PC-3 (cell line): Measurements from ENCODE around the gene STAB2. TPM values are rescaled to one million over a fixed set of nuclear protein-coding genes. Genes with fewer than 3 reads are reported as not detected.

Source experiments
- ATAC-seq: fragments of 200-7000 bp; cut with Tn5 transposase; 2 replicates; pipeline ENCODE4 v1.9.1; 2020; ENCODE audit warnings: mild to moderate bottlenecking, moderate library complexity
- BruUV-seq: library from RNA; stranded (reverse); fragments of 400-500 nt; replicated peaks from 2 replicates; lab custom pipeline; 2021; lab: Mats Ljungman, UMichigan
- CTCF ChIA-PET: fragments of 300-600 bp; sonication (Branson Sonifier 250); formaldehyde crosslinking; loops from one replicate; lab custom pipeline; 2022; ENCODE audit warnings: antibody characterized with exemption; lab: Charles Lee
- POLR2A ChIA-PET: fragments of 300-600 bp; sonication (Branson Sonifier 250); formaldehyde crosslinking; loops from one replicate; lab custom pipeline; 2022; ENCODE audit warnings: antibody characterized with exemption; ENCODE audit not compliant: unreplicated experiment; lab: Charles Lee
- DNase-seq: peaks from one replicate; pipeline ENCODE4 v3.0.0-alpha.2; 2015
- H2AFZ ChIP-seq: fragments of 300-600 bp; sonication (generic); 2 replicates; pipeline ENCODE4 v1.6.0; 2016; ENCODE audit warnings: antibody characterized with exemption, low read length
- H3F3A ChIP-seq: fragments of 300-600 bp; sonication (generic); one replicate; pipeline ENCODE4 v1.6.0; 2017; ENCODE audit warnings: antibody characterized with exemption, low read length, control low read depth, mild to moderate bottlenecking; ENCODE audit not compliant: unreplicated experiment
- H3K27ac ChIP-seq: fragments of 300-600 bp; sonication (generic); 2 replicates; pipeline ENCODE4 v1.5.1; 2016; ENCODE audit warnings: mild to moderate bottlenecking, low read length
- H3K27me3 ChIP-seq: fragments of 300-600 bp; sonication (generic); 2 replicates; pipeline ENCODE4 v1.6.1; 2016; ENCODE audit warnings: low read length, mixed read lengths
- H3K36me3 ChIP-seq: fragments of 300-600 bp; sonication (generic); 2 replicates; pipeline ENCODE4 v1.6.1; 2016; ENCODE audit warnings: low read depth, mixed run types, low read length, mixed read lengths
- H3K4me1 ChIP-seq: fragments of 300-600 bp; sonication (generic); 2 replicates; pipeline ENCODE4 v1.5.1; 2016; ENCODE audit warnings: low read length; ENCODE audit not compliant: insufficient read depth
- H3K4me2 ChIP-seq: fragments of 300-600 bp; sonication (generic); 2 replicates; pipeline ENCODE4 v1.6.0; 2016; ENCODE audit warnings: low read length
- H3K4me3 ChIP-seq: fragments of 300-600 bp; sonication (generic); 2 replicates; pipeline ENCODE4 v1.5.1; 2016; ENCODE audit warnings: mild to moderate bottlenecking, low read length, mixed read lengths
- H3K79me2 ChIP-seq: fragments of 300-600 bp; sonication (generic); 2 replicates; pipeline ENCODE4 v1.6.1; 2017; ENCODE audit warnings: low read length, mixed read lengths
- H3K9ac ChIP-seq: fragments of 300-600 bp; sonication (generic); 2 replicates; pipeline ENCODE4 v1.6.0; 2016; ENCODE audit warnings: mild to moderate bottlenecking, low read length
- H3K9me2 ChIP-seq: fragments of 300-600 bp; sonication (generic); replicated peaks from 2 replicates; pipeline ENCODE4 v1.6.1; 2016; ENCODE audit warnings: mixed run types, low read length, mixed read lengths
- H3K9me3 ChIP-seq: fragments of 300-600 bp; sonication (generic); 2 replicates; pipeline ENCODE4 v1.6.1; 2016; ENCODE audit warnings: low read length, mixed read lengths
- H4K20me1 ChIP-seq: fragments of 300-600 bp; sonication (generic); 2 replicates; pipeline ENCODE4 v1.6.1; 2016; ENCODE audit warnings: low read length, mixed read lengths
- EZH2 ChIP-seq: fragments of 300-600 bp; sonication (generic); IDR thresholded peaks from one replicate; pipeline ENCODE4 v1.6.1; 2017; ENCODE audit warnings: antibody characterized with exemption, mild to moderate bottlenecking, low read length; ENCODE audit not compliant: unreplicated experiment
- EZH2phosphoT487 ChIP-seq: fragments of 300-600 bp; sonication (generic); IDR thresholded peaks from 2 replicates; pipeline ENCODE4 v1.6.1; 2018; ENCODE audit warnings: mild to moderate bottlenecking, antibody characterized with exemption, low read length, borderline replicate concordance
- intact Hi-C: fragments of 100-400 bp; cut with micrococcal nuclease; formaldehyde crosslinking; loops from 2 replicates; pipeline ENCODE4 v1.9.0; 2023
- total RNA-seq: library from RNA; depleted of rRNA; stranded (reverse); fragments of >200 nt; gene quantifications from 2 replicates; pipeline ENCODE4 v1.2.3, GENCODE V29; 2014
- TF ChIP-seq, protein P1 (sequence below): fragments of 300-600 bp; sonication (generic); conservative IDR thresholded peaks from 2 replicates; pipeline ENCODE4 v1.5.1; 2017; ENCODE audit warnings: antibody characterized with exemption, low read depth, mild to moderate bottlenecking, low read length

Gene STAB2
- total RNA-seq, 1 experiment from 2014 or later = not detected

DNA sequence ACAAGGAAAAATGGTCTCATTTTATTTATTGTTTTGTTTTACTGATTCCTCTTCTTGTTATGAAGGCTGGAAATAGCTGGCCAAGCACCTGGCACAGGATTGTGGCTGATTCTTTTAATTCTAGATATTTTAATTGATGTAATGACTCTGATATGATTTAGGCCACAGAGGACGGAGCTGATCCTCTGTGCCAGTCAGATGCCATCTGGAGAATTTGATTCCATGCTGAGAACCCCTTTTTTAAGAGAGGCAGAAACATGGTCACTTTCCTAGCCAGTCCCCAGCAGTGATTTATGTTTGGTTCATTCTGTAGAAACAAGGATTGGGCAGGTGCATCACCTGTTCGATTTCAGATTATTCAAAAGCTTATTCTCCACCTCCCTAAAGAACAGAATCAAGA is 77.6 kb downstream of the STAB2 start:
- no peaks in the 10 kb centered on the region for H3K9me3 ChIP-seq
- H3K27me3 ChIP-seq = peaks cover 74% of the 10 kb centered on the region
- TF ChIP-seq EZH2 = no peak
- TF ChIP-seq, protein P1, sequence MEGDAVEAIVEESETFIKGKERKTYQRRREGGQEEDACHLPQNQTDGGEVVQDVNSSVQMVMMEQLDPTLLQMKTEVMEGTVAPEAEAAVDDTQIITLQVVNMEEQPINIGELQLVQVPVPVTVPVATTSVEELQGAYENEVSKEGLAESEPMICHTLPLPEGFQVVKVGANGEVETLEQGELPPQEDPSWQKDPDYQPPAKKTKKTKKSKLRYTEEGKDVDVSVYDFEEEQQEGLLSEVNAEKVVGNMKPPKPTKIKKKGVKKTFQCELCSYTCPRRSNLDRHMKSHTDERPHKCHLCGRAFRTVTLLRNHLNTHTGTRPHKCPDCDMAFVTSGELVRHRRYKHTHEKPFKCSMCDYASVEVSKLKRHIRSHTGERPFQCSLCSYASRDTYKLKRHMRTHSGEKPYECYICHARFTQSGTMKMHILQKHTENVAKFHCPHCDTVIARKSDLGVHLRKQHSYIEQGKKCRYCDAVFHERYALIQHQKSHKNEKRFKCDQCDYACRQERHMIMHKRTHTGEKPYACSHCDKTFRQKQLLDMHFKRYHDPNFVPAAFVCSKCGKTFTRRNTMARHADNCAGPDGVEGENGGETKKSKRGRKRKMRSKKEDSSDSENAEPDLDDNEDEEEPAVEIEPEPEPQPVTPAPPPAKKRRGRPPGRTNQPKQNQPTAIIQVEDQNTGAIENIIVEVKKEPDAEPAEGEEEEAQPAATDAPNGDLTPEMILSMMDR = no peak
- no peak for TF ChIP-seq EZH2phosphoT487
- no peaks in the 10 kb centered on the region for H3K9me2 ChIP-seq
- no peak overlapping the region for H3K27ac ChIP-seq
- H3K4me3 ChIP-seq = no peak overlapping the region
- H3K9ac ChIP-seq = no peak overlapping the region
- H2AFZ ChIP-seq = no peak overlapping the region
- ATAC-seq (no peak), DNase-seq (no peak)
- no peaks in the 10 kb centered on the region for H4K20me1 ChIP-seq
- H3K4me1 ChIP-seq = no peaks in the 10 kb centered on the region
- H3K79me2 ChIP-seq = no peaks in the 10 kb centered on the region
- POLR2A ChIA-PET = no interaction called here
- H3F3A ChIP-seq = no peaks in the 10 kb centered on the region
- CTCF ChIA-PET = no interaction called here
- no peak overlapping the region for H3K4me2 ChIP-seq
- no peaks in the 10 kb centered on the region for H3K36me3 ChIP-seq
- intact Hi-C loops = no loop called here
- no TSS peak for BruUV-seq

DNA sequence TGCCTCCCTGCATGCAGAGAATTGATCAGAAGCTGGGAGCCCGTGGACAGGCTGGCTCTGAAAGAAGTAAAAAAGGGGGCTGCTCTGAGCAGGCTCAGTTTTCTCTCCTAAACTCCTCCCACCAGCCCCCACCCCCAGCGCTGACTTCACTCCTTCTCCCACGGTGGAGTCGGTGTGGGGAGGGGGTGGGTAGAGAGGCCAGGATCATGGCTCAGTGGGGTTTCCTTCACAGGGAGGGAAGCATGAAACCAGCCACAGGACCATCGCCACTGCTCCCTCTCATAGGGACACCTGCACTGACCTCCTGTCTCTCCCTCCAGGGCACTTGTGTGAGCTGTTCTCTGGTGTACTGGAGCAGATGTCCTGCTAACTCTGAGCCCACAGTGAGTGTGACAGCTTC is 78.9 kb downstream of the STAB2 start:
- DNase-seq = no peak
- CTCF ChIA-PET = no interaction called here

DNA sequence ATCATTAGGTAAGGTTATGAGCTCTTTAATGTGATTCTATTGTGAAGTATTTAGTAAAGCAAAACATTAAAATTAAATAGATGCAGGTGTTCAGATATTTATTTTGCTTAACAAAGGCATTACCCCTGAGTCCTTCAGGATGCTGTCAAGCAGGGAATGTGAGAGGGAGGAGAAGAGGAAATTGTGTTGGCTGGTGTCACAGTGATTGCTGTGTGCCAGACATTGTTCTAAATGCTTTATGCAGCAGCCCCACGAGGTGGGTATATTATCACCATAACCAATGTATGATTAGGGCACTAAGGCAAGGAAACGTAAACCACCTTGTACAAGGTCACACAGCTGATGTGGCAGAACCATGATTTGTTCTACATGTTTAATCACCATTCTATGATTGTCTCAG is 80.1 kb downstream of the STAB2 start:
- H3K4me2 ChIP-seq = no peak overlapping the region
- H2AFZ ChIP-seq = no peak overlapping the region
- TF ChIP-seq, protein P1 = no peak
- TF ChIP-seq EZH2 = no peak
- no peaks in the 10 kb centered on the region for H4K20me1 ChIP-seq
- ChIA-PET CTCF (no interaction called here), POLR2A (no interaction called here)
- H3F3A ChIP-seq = no peaks in the 10 kb centered on the region
- H3K4me3 ChIP-seq = no peak overlapping the region
- intact Hi-C loops = no loop called here
- H3K27ac ChIP-seq = no peak overlapping the region
- H3K9ac ChIP-seq = no peak overlapping the region
- H3K4me1 ChIP-seq = no peaks in the 10 kb centered on the region
- no TSS peak for BruUV-seq
- H3K9me3 ChIP-seq = no peaks in the 10 kb centered on the region
- no peaks in the 10 kb centered on the region for H3K9me2 ChIP-seq
- no peaks in the 10 kb centered on the region for H3K79me2 ChIP-seq
- ATAC-seq = no peak
- H3K27me3 ChIP-seq = peaks cover 49% of the 10 kb centered on the region
- no peaks in the 10 kb centered on the region for H3K36me3 ChIP-seq
- no peak for DNase-seq

More for the DNA sequence above, 78.9 kb downstream of the STAB2 start:
- H3K27ac ChIP-seq = no peak overlapping the region
- no TSS peak for BruUV-seq
- H3K79me2 ChIP-seq = no peaks in the 10 kb centered on the region
- no peaks in the 10 kb centered on the region for H3K9me3 ChIP-seq
- TF ChIP-seq, protein P1 = no peak
- TF ChIP-seq EZH2phosphoT487 = no peak
- no peaks in the 10 kb centered on the region for H3K4me1 ChIP-seq
- H3K36me3 ChIP-seq = no peaks in the 10 kb centered on the region
- intact Hi-C loops = no loop called here
- H4K20me1 ChIP-seq = no peaks in the 10 kb centered on the region
- H3K4me2 ChIP-seq = no peak overlapping the region
- H3K9me2 ChIP-seq = no peaks in the 10 kb centered on the region
- POLR2A ChIA-PET = no interaction called here
- peaks cover 61% of the 10 kb centered on the region for H3K27me3 ChIP-seq
- H3K9ac ChIP-seq = no peak overlapping the region
- H3F3A ChIP-seq = no peaks in the 10 kb centered on the region
- no peak for ATAC-seq
- H2AFZ ChIP-seq = no peak overlapping the region
- no peak overlapping the region for H3K4me3 ChIP-seq
